HepG2 (cell line): ENCODE data around the gene MAT2A. TPM values are rescaled to one million over a fixed set of nuclear protein-coding genes. Genes with fewer than 3 reads are reported as not detected.

ENCODE experiments used
- ATF6 ChIP-seq: sonication (generic); formaldehyde crosslinking; conservative IDR thresholded peaks from 2 replicates; pipeline ENCODE4 v1.4.0; 2020; ENCODE audit warnings: missing genetic modification reagents
- DNMT1 ChIP-seq: sonication (generic); formaldehyde crosslinking; IDR thresholded peaks from 2 replicates; pipeline ENCODE4 v1.5.1; 2020; ENCODE audit warnings: mild to moderate bottlenecking, missing genetic modification reagents
- HDAC2 ChIP-seq: sonication (generic); formaldehyde crosslinking; IDR thresholded peaks from 2 replicates; pipeline ENCODE4 v1.4.0; 2020; ENCODE audit warnings: missing genetic modification reagents
- HNF4A ChIP-seq: sonication (generic); formaldehyde crosslinking; IDR thresholded peaks from 2 replicates; pipeline ENCODE4 v1.4.0; 2020; ENCODE audit warnings: missing genetic modification reagents
- IRF2 ChIP-seq: IDR thresholded peaks from 2 replicates; pipeline ENCODE4 v1.6.1; 2018; ENCODE audit warnings: missing genetic modification reagents, missing compliant biosample characterization
- KDM1A ChIP-seq: IDR thresholded peaks from 2 replicates; pipeline ENCODE4 v1.6.1; 2016; ENCODE audit warnings: missing compliant biosample characterization
- KLF6 ChIP-seq: IDR thresholded peaks from 2 replicates; pipeline ENCODE4 v1.8.0; 2016; ENCODE audit warnings: missing biosample characterization, missing genetic modification reagents
- MBD4 ChIP-seq: IDR thresholded peaks from 2 replicates; pipeline ENCODE4 v1.6.1; 2012; ENCODE audit warnings: low read length, inconsistent platforms, borderline replicate concordance
- MEIS2 ChIP-seq: sonication (generic); formaldehyde crosslinking; IDR thresholded peaks from 2 replicates; pipeline ENCODE4 v1.9.0; 2021; ENCODE audit warnings: mild to moderate bottlenecking, missing genetic modification reagents
- MTA1 ChIP-seq: sonication (generic); formaldehyde crosslinking; IDR thresholded peaks from 2 replicates; pipeline ENCODE4 v1.4.0; 2020; ENCODE audit warnings: missing genetic modification reagents, mild to moderate bottlenecking, borderline replicate concordance
- NR1H2 ChIP-seq: sonication (generic); formaldehyde crosslinking; IDR thresholded peaks from 2 replicates; pipeline ENCODE4 v1.8.1; 2022; ENCODE audit warnings: low read depth, missing genetic modification reagents, borderline replicate concordance
- PBX3 ChIP-seq: sonication (generic); formaldehyde crosslinking; IDR thresholded peaks from 2 replicates; pipeline ENCODE4 v1.8.1; 2023; ENCODE audit warnings: missing genetic modification reagents, inconsistent platforms, borderline replicate concordance
- SYNCRIP ChIP-seq: fragments of 200-400 bp; formaldehyde crosslinking; IDR thresholded peaks from 2 replicates; pipeline ENCODE4 v1.6.1; 2018; ENCODE audit warnings: mild to moderate bottlenecking, low read depth, low read length; ENCODE audit not compliant: insufficient read depth
- TBL1XR1 ChIP-seq: fragments of 150-350 bp; IDR thresholded peaks from 2 replicates; pipeline ENCODE4 v1.6.1; 2014; ENCODE audit warnings: borderline replicate concordance, low read length; ENCODE audit not compliant: partially characterized antibody
- TCF7 ChIP-seq: sonication (generic); IDR thresholded peaks from 2 replicates; pipeline ENCODE4 v1.6.1; 2016; ENCODE audit warnings: antibody characterized with exemption, low read depth
- TRIM24 ChIP-seq: sonication (generic); formaldehyde crosslinking; IDR thresholded peaks from 2 replicates; pipeline ENCODE4 v1.8.0; 2022; ENCODE audit warnings: mild to moderate bottlenecking, missing genetic modification reagents
- ZBTB44 ChIP-seq: sonication (generic); formaldehyde crosslinking; IDR thresholded peaks from 2 replicates; pipeline ENCODE4 v1.4.0; 2020; ENCODE audit warnings: missing genetic modification reagents
- ZFP37 ChIP-seq: sonication (generic); formaldehyde crosslinking; IDR thresholded peaks from 2 replicates; pipeline ENCODE4 v1.4.0; 2020; ENCODE audit warnings: missing genetic modification reagents, borderline replicate concordance
- ZNF124 ChIP-seq: sonication (generic); formaldehyde crosslinking; IDR thresholded peaks from 2 replicates; pipeline ENCODE4 v1.4.0; 2020; ENCODE audit warnings: missing genetic modification reagents
- ZNF274 ChIP-seq: sonication (generic); formaldehyde crosslinking; IDR thresholded peaks from 2 replicates; pipeline ENCODE4 v1.5.1; 2020; ENCODE audit warnings: mild to moderate bottlenecking, missing genetic modification reagents
- ZNF460 ChIP-seq: sonication (generic); formaldehyde crosslinking; IDR thresholded peaks from 2 replicates; pipeline ENCODE4 v1.5.1; 2020; ENCODE audit warnings: missing genetic modification reagents, mild to moderate bottlenecking, borderline replicate concordance
- ZNF569 ChIP-seq: sonication (generic); formaldehyde crosslinking; IDR thresholded peaks from 2 replicates; pipeline ENCODE4 v1.5.0; 2020; ENCODE audit warnings: mild to moderate bottlenecking, missing genetic modification reagents, moderate library complexity, borderline replicate concordance
- ZNF781 ChIP-seq: sonication (generic); formaldehyde crosslinking; IDR thresholded peaks from 2 replicates; pipeline ENCODE4 v1.5.1; 2020; ENCODE audit warnings: borderline replicate concordance, mild to moderate bottlenecking, missing genetic modification reagents; ENCODE audit errors: not compliant biosample characterization
- ZSCAN9 ChIP-seq: IDR thresholded peaks from 2 replicates; pipeline ENCODE4 v1.6.1; 2016; ENCODE audit warnings: borderline replicate concordance
- polyA plus RNA-seq, 8 experiments: library from polyadenylated mRNA; depleted of rRNA in 3 of 8; stranded (reverse) in 7 of 8; unstranded in 1 of 8; fragments of >200 nt; fragmentation: Illumina TruSeq in 4 of 8; extraction: Trizol in 4 of 8; gene quantifications; 2 replicates each; pipeline versions ENCODE4 v1.2.1 to v1.2.3, GENCODE V29; 2011 to 2016; ENCODE audit warnings: low read depth in 4 of 8, missing spikeins in 1 of 8, mixed read lengths in 1 of 8; ENCODE audit not compliant: insufficient read depth in 1 of 8
- total RNA-seq, 5 experiments: library from RNA; depleted of rRNA; stranded (reverse); fragments of >200 nt; fragmentation: Illumina TruSeq; extraction: Trizol; gene quantifications; 2 replicates each; pipeline ENCODE4 v1.2.3, GENCODE V29; 2016; ENCODE audit warnings: low read depth in 1 of 5

Gene MAT2A
- total and polyA plus RNA-seq, 2 of the 13 experiments (the other 11 are each of a cell fraction or from before 2014, with no cell fraction given) = 155 to 331 TPM

- TF ChIP-seq DNMT1 (CRISPR knock-in tag) (no peak), NR1H2 (CRISPR knock-in tag) (no peak), ZNF274 (CRISPR knock-in tag) (peak; percentile 46; the same call in 1 of the 2 replicates), KLF6 (CRISPR knock-in tag) (peak; percentile 94), ZNF569 (CRISPR knock-in tag) (no peak; the same call in 1 of the 2 replicates), SYNCRIP (no peak), MTA1 (CRISPR knock-in tag) (peak; percentile 80; the same call in 1 of the 2 replicates), ZNF460 (CRISPR knock-in tag) (no peak; the same call in 1 of the 2 replicates), IRF2 (CRISPR knock-in tag) (peak; percentile 92; the same call in 1 of the 2 replicates), TRIM24 (CRISPR knock-in tag) (no peak), ZFP37 (0 out of 2 replicates have a peak, but pooled peaks have one; percentile 40), KDM1A (no peak), ATF6 (CRISPR knock-in tag) (0 out of 2 replicates have a peak, but pooled peaks have one; percentile 44), PBX3 (CRISPR knock-in tag) (no peak), ZNF124 (CRISPR knock-in tag) (no peak; the same call in 1 of the 2 replicates), HNF4A (peak; percentile 75), MEIS2 (CRISPR knock-in tag) (peak; percentile 79; the same call in 1 of the 2 replicates), ZBTB44 (CRISPR knock-in tag) (no peak; the same call in 1 of the 2 replicates), MBD4 (no peak), TCF7 (no peak), HDAC2 (CRISPR knock-in tag) (peak; percentile 84), TBL1XR1 (no peak), ZSCAN9 (peak; percentile 75), ZNF781 (peak; percentile 97)
Observed at GRCh38 chr2:85561280-85562212, 22.6 kb downstream of the MAT2A start, which contains the start of gene GGCX (continued).
